Pons (tissue), 1 donor: Measurements from ENCODE around the gene DHX29.
"Not testable (repeated sequence)": the region's sequence is repeated elsewhere in the genome, so short reads cannot be mapped to it uniquely, and the experiment has no call there.

Source experiments
- DNase-seq: peaks from one replicate; pipeline ENCODE4 v3.0.0-alpha.2; 2016; ENCODE audit warnings: low spot score

DHX29 gene, protein sequence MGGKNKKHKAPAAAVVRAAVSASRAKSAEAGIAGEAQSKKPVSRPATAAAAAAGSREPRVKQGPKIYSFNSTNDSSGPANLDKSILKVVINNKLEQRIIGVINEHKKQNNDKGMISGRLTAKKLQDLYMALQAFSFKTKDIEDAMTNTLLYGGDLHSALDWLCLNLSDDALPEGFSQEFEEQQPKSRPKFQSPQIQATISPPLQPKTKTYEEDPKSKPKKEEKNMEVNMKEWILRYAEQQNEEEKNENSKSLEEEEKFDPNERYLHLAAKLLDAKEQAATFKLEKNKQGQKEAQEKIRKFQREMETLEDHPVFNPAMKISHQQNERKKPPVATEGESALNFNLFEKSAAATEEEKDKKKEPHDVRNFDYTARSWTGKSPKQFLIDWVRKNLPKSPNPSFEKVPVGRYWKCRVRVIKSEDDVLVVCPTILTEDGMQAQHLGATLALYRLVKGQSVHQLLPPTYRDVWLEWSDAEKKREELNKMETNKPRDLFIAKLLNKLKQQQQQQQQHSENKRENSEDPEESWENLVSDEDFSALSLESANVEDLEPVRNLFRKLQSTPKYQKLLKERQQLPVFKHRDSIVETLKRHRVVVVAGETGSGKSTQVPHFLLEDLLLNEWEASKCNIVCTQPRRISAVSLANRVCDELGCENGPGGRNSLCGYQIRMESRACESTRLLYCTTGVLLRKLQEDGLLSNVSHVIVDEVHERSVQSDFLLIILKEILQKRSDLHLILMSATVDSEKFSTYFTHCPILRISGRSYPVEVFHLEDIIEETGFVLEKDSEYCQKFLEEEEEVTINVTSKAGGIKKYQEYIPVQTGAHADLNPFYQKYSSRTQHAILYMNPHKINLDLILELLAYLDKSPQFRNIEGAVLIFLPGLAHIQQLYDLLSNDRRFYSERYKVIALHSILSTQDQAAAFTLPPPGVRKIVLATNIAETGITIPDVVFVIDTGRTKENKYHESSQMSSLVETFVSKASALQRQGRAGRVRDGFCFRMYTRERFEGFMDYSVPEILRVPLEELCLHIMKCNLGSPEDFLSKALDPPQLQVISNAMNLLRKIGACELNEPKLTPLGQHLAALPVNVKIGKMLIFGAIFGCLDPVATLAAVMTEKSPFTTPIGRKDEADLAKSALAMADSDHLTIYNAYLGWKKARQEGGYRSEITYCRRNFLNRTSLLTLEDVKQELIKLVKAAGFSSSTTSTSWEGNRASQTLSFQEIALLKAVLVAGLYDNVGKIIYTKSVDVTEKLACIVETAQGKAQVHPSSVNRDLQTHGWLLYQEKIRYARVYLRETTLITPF (N-terminal part only)

DNA sequence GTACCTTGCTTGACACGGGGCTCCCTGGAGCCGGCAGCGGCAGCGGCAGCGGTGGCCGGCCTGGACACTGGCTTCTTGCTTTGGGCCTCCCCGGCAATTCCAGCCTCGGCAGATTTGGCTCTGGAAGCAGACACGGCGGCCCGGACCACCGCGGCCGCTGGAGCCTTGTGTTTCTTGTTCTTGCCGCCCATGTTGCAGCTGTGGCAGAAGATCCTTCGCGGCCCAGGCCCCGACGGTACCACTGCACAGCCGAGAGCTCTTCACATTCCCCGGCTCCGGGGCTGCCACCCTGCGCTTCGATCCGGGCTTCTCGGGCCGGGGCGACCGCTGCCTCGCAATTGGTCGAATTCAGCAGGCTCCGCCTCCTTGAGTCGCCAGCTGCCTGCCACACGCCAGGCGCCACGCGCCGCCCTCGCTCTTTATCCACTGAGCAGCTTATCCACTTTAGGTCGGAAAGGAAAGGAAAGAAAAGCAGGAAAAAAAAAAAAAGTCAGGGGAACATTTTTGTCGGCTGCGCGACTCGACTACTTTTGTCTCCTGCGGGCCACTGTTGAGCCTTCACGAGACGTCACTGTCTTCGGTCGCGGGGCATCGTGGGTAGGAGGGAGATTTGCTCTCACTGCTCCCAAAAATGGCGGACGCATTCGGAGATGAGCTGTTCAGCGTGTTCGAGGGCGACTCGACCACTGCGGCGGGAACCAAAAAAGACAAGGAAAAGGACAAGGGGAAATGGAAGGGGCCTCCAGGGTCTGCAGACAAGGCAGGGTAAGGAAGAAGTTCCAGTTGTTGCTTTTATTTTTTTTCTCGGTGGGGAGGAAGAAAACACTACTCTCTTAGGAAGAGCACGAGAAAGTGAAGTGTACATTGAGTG, at the start of gene DHX29, which contains the start of gene MTREX:
Gene DHX29, minus strand, starts transcription at position 312 of the 871 bp plus-strand sequence. Its CDS starts 121 bp downstream, at position 191.
Gene MTREX, plus strand, starts transcription at position 607 of the 871 bp plus-strand sequence. Its CDS starts 25 bp downstream, at position 632.
- peak; percentile 91 for DNase-seq

GRCh38 chr5:55356896-55357295, 49.4 kb upstream of the DHX29 start:
- no peak for DNase-seq

DNA sequence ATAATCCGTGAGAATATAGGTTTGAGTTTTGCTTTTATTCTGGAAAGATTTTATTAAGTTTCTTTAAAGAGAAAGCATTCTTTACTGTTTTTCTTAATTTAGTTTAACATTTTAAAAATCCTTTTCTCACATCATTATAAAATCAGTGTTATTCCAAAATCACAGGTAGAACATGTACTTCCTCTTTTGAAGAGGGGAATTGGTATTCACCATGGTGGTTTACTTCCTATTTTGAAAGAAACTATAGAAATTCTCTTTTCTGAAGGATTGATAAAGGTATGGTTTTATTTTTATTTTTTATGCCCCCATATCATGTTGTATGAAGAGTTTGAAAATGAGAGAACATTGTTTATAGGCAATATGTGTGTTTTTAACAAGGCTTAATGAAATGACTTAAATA, 43.3 kb upstream of the DHX29 start:
- DNase-seq: no peak

DNA sequence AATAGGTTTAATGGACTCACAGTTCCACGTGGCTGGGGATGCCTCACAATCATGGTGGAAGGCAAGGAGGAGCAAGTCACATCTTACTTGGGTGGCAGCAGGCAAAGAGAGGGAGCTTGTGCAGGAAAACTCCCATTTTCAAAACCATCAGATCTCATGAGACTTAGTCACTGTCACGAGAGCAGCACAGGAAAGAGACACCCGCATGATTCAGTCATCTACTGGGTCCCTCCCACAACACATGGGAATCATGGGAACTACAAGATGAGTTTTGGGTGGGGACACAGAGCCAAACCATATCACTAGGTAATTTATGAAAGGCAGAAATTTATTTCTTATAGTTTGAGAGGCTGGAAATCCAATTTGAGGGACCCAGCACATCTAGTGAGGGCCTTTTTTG, 40.3 kb upstream of the DHX29 start:
- no peak for DNase-seq

GRCh38 chr5:55345327-55345726, 37.8 kb upstream of the DHX29 start:
- DNase-seq: no peak

DNA sequence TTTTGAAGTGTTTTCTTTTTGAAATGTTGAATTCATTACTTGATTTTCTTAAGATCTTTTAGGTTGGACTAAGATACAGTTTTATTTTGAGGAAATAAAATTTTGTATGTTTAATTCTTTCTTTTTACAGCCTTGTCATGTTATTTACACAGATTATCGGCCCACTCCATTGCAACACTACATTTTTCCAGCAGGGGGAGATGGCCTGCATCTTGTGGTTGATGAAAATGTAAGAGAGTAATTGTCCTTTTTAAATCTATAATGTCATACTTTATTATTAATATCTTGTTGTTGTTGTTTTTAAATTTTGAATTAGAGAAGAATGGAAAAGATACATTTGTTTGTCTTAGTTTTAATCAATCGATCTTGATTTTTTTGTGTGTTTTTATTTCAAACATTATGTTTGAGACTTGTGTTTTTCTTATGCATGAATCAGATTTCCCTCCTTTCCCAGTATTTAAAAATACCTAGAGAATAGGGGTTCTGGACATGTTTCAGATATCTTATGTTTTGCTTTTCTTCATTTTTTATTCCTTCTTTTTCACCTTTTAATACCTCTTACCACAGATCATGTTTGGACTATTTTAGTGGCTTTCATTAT, 37.0 kb upstream of the DHX29 start:
- peak; percentile 71 for DNase-seq

DNA sequence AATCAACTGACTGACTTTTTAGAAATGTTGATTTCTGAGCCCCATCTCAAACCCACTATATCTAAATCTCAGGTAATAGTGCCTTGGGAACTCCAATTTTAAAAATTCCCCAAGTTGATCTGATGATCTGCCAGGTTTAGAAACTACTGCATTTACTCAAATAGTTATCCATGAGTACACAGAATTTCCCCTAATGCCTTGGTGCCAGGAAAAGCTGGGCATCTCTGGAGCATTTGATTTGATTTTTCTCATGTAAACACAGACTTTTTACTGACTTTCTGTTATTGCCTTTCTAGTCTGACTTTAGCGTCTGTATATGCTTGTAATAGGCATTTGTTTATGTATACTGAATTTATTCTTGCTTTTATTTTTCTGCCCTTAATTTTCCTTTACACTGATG, 36.1 kb upstream of the DHX29 start:
- no peak for DNase-seq

DNA sequence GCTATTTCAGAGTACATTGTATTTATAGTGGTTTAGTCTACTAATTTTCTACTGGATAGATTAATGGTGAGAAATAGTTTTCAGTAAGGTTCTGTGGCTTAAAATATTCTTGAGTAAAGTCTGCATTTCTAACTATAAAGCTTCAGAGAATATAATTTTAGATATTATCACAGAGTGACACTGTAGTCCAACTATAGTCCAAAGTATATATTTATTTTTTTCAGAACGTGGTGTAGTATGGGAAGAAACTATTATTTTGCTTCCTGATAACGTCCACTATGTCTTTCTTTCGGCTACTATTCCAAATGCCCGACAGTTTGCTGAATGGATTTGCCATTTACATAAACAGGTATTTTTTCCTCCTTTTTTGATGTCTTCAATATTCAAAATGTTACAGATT, 35.6 kb upstream of the DHX29 start:
- DNase-seq: no peak

GRCh38 chr5:55338810-55339243, 31.3 kb upstream of the DHX29 start:
- no peak for DNase-seq

DNA sequence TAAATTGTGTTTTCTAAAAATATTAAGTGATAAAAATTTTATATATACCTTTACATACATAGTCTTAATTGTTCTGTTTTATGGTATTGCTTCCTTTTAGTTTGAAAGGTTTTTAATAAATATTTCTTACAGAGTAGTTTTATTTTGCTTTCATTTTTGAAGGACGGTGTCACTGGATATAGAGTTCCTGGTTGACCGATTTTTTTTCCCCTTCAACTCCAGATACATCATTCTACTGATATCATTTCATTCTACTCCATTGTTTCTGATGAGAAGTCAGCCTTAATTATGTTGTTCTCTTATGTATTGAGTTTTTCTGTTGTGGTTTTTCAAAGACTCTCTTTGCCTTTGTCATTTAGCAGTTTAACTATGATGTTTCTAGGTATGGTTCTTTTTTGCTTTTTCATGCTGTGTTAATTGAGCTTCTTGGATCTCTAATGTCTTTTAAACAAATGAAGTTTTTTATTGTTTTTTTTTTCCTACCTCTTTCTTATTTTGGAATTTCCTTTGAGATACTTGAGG, 30.7 kb upstream of the DHX29 start:
- no peak for DNase-seq

DNA sequence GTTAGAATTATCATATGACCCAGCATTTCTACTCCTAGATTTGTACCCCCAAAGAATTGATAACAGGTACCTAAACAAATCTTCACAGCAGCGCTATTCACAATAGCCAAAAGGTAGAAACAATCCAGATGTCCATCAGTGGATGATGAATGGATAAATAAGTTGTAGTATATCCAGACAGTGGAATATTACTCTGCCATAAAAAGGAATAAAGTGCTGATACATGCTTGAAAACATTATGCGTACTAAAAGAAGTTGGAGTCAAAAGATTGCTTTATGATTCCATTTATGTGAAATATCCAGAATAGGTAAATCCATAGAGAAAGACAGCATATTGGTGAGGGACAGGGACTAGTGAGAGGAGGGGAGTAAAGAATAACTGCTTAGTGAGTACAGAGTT, 26.3 kb upstream of the DHX29 start:
- no peak for DNase-seq

- DNase-seq: no peak
Measured at GRCh38 chr5:55333017-55333416, 25.5 kb upstream of the DHX29 start.

DNA sequence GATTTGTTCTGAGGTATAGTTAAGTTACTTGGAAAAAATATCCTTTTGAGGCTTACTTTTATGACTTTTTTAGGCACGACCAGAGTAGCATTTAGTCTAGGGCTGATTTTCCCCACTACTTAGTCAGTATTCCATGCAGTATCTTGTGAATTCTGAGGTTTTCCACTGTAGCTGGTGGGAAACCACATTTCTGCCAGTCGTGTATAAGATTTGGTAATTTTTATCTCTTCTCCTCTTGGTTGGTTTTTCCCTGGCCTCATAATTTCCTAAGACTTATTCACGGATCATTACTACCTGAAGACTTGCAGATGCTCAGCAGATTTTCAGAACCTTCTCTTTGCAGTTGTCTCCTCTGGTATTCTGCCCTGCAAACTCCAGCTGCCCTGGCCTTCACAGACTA, 23.8 kb upstream of the DHX29 start:
- no peak for DNase-seq

- DNase-seq: no peak
Measured at GRCh38 chr5:55327281-55327680, 19.8 kb upstream of the DHX29 start.

GRCh38 chr5:55325621-55326020, 18.1 kb upstream of the DHX29 start:
- DNase-seq: no peak

GRCh38 chr5:55324815-55325418, 17.4 kb upstream of the DHX29 start:
- DNase-seq: peak; percentile 74

DNA sequence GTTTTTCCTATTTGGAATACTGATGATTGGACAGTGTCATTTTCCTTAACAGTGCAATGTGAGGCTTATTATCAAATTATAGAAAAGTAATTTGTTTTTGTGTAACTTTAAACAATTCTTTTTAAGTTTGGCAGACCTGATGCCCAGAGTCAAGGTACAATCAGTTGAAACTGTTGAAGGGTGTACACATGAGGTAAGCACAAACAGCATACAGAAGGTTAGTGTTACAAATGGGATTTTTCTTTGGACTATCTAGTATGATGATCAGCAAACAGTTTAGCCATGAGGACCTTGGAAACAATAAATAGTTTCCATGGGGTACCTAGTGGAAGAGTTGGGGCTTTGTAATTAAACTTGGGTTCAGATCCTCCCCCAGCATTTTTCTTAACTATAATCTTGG, 16.5 kb upstream of the DHX29 start:
- DNase-seq: no peak

- no peak for DNase-seq
Measured at GRCh38 chr5:55320571-55320970, 13.1 kb upstream of the DHX29 start.

DNA sequence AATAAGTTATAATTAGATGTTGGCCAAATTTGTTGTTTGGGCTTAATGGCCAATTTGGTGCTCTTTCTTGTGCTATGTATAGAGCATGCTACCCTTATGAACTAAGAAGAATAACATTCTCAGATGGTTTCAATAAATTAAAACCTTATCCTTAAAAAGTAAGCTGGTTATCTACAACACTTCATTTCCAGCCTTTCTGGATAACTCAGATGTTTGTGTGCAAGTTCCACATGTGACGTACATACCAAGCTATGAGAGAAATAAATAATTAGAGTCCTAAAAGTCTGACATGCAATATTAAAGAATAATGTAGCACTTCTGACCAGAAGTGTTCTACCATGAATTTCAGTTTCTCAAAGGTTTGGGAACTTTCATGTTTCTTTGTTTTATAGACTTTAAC, 12.0 kb upstream of the DHX29 start:
- no peak for DNase-seq

- not testable (repeated sequence) for DNase-seq
Measured at GRCh38 chr5:55318237-55318636, 10.7 kb upstream of the DHX29 start.
